ENCODE results near the gene MAFG. TPM values are rescaled to one million over a fixed set of nuclear protein-coding genes. Genes with fewer than 3 reads are reported as not detected.
A peak's percentile ranks its signal among the peaks of the same experiment; 100 is the strongest.

The MAFG gene
- total and polyA plus RNA-seq, 2 of the 13 experiments (the other 11 are each of a cell fraction or from before 2014, with no cell fraction given), result 14.5 to 20.0 TPM

- no peak for TF ChIP-seq FOXK2 (IDR thresholded peaks at IDR 0.05)
- TF ChIP-seq RBFOX2 (IDR thresholded peaks at IDR 0.05; ENCODE audit: low read depth, low read length), result peak; percentile 76
- TF ChIP-seq TARDBP (CRISPR knock-in tag; IDR thresholded peaks at IDR 0.05), result no peak
- no peak for TF ChIP-seq KDM4B (CRISPR knock-in tag; IDR thresholded peaks at IDR 0.05)
- TF ChIP-seq ZNF446 (CRISPR knock-in tag; IDR thresholded peaks at IDR 0.05), result 0 out of 2 replicates have a peak, but pooled peaks have one; percentile 53
- TF ChIP-seq ZNF142 (CRISPR knock-in tag; IDR thresholded peaks at IDR 0.05), result no peak
- no peak for TF ChIP-seq SALL2 (CRISPR knock-in tag; IDR thresholded peaks at IDR 0.05)
- no peak for TF ChIP-seq ZNF484 (CRISPR knock-in tag; IDR thresholded peaks at IDR 0.05; ENCODE audit: borderline replicate concordance, low read depth)
- TF ChIP-seq ZNF160 (CRISPR knock-in tag; IDR thresholded peaks at IDR 0.05), result no peak
- TF ChIP-seq, protein P1, sequence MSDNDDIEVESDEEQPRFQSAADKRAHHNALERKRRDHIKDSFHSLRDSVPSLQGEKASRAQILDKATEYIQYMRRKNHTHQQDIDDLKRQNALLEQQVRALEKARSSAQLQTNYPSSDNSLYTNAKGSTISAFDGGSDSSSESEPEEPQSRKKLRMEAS (IDR thresholded peaks at IDR 0.05), result no peak
- TF ChIP-seq, protein P2, sequence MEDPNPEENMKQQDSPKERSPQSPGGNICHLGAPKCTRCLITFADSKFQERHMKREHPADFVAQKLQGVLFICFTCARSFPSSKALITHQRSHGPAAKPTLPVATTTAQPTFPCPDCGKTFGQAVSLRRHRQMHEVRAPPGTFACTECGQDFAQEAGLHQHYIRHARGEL (CRISPR knock-in tag; IDR thresholded peaks at IDR 0.05), result no peak
- no peak for TF ChIP-seq SP1 (IDR thresholded peaks at IDR 0.05)
- 0 out of 2 replicates have a peak, but pooled peaks have one; percentile 12 for TF ChIP-seq SP1 (CRISPR knock-in tag; IDR thresholded peaks at IDR 0.05)
- no peak for TF ChIP-seq ZNF232 (CRISPR knock-in tag; IDR thresholded peaks at IDR 0.05; ENCODE audit: borderline replicate concordance)
- no peak for TF ChIP-seq GTF3A (CRISPR knock-in tag; conservative IDR thresholded peaks at IDR 0.05)
- no peak for TF ChIP-seq ONECUT2 (CRISPR knock-in tag; IDR thresholded peaks at IDR 0.05)
- no peak for TF ChIP-seq ZNF547 (CRISPR knock-in tag; IDR thresholded peaks at IDR 0.05)
- no peak for TF ChIP-seq ZNF549 (CRISPR knock-in tag; IDR thresholded peaks at IDR 0.05)
- no peak for TF ChIP-seq FOSL1 (CRISPR knock-in tag; IDR thresholded peaks at IDR 0.05; ENCODE audit: borderline replicate concordance)
- TF ChIP-seq KAT2B (IDR thresholded peaks at IDR 0.05; ENCODE audit: borderline replicate concordance, low read depth, low read length), result no peak
- TF ChIP-seq PRPF4 (IDR thresholded peaks at IDR 0.05; ENCODE audit: low read depth, low read length, poor library complexity, severe bottlenecking), result peak; percentile 76
Measured at GRCh38 chr17:81868674-81869220, 58.8 kb downstream of the MAFG start (continued).

All from HepG2 (cell line).